Endothelial cell of umbilical vein (primary cell): Measurements from ENCODE around the gene EYS. TPM values are rescaled to one million over a fixed set of nuclear protein-coding genes. Genes with fewer than 3 reads are reported as not detected.

Experiments used
- Bru-seq: library from RNA; stranded (reverse); fragments of 400-500 nt; gene quantifications from one replicate; lab custom pipeline; 2021; lab: Mats Ljungman, UMichigan
- BruChase-seq, 2 experiments: library from RNA; stranded (reverse); fragments of 400-500 nt; gene quantifications; one replicate each; lab custom pipeline; 2021; lab: Mats Ljungman, UMichigan
- BruUV-seq: library from RNA; stranded (reverse); fragments of 400-500 nt; replicated peaks from 2 replicates; lab custom pipeline; 2021; lab: Mats Ljungman, UMichigan
- CTCF ChIA-PET: fragments of 300-600, 350-600 bp; sonication (Branson Sonifier 250); formaldehyde crosslinking; loops from one replicate; lab custom pipeline; 2021; ENCODE audit warnings: antibody characterized with exemption, inconsistent platforms; lab: Charles Lee
- POLR2A ChIA-PET: fragments of 300-600, 350-600 bp; sonication (Branson Sonifier 250); formaldehyde crosslinking; loops from one replicate; lab custom pipeline; 2021; ENCODE audit warnings: antibody characterized with exemption, inconsistent platforms; lab: Charles Lee
- DNase-seq: peaks from one replicate; pipeline ENCODE4 v3.0.0-alpha.2; 2011; ENCODE audit warnings: low read depth, low spot score
- FAIRE-seq: peaks from 2 replicates; lab custom pipeline; 2011; peaks lifted over from hg19 to GRCh38; lab: Jason Lieb, UNC
- H2AFZ ChIP-seq: 2 replicates; pipeline ENCODE4 v1.6.0; 2012; ENCODE audit warnings: low read depth, low read length, control low read depth, inconsistent platforms
- H3K27ac ChIP-seq: 2 replicates; pipeline ENCODE4 v1.5.1; 2011; ENCODE audit warnings: low read depth, mild to moderate bottlenecking, control low read depth, low read length, moderate library complexity; ENCODE audit not compliant: insufficient read depth
- H3K27me3 ChIP-seq, 2 experiments: 2 replicates each; pipeline versions ENCODE4 v1.6.0 to v1.6.1; 2011; ENCODE audit warnings: low read length in 2 of 2, mixed read lengths in 1 of 2; ENCODE audit not compliant: control insufficient read depth in 2 of 2, insufficient read depth in 2 of 2
- H3K36me3 ChIP-seq, 2 experiments: 2 replicates in 1 of 2; 3 replicates in 1 of 2; pipeline ENCODE4 v1.5.1; 2011; ENCODE audit warnings: low read length in 2 of 2, mild to moderate bottlenecking in 1 of 2, moderate library complexity in 1 of 2; ENCODE audit not compliant: control insufficient read depth in 2 of 2, insufficient read depth in 2 of 2; ENCODE audit errors: extremely low read depth in 1 of 2
- H3K4me1 ChIP-seq: 3 replicates; pipeline ENCODE4 v1.5.1; 2011; ENCODE audit warnings: mild to moderate bottlenecking, low read length; ENCODE audit not compliant: control insufficient read depth, insufficient read depth; ENCODE audit errors: extremely low read depth
- H3K4me2 ChIP-seq: 2 replicates; pipeline ENCODE4 v1.6.1; 2011; ENCODE audit warnings: low read length, control low read depth, mixed read lengths; ENCODE audit not compliant: insufficient read depth
- H3K4me3 ChIP-seq, 3 experiments: fragments of 200-600 bp in 1 of 3; sonication (generic), shearing (Covaris generic) in 1 of 3; replicated peaks in 1 of 3; 2 replicates each; pipeline ENCODE4 v1.5.1; 2011 to 2016; ENCODE audit warnings: control low read depth in 3 of 3, low read length in 3 of 3, mild to moderate bottlenecking in 2 of 3, inconsistent platforms in 1 of 3, low read depth in 1 of 3, moderate library complexity in 1 of 3; ENCODE audit not compliant: insufficient read depth in 1 of 3
- H3K79me2 ChIP-seq: 2 replicates; pipeline ENCODE4 v1.6.0; 2012; ENCODE audit warnings: low read length, inconsistent platforms; ENCODE audit not compliant: control insufficient read depth, insufficient read depth
- H3K9ac ChIP-seq: replicated peaks from 2 replicates; pipeline ENCODE3; 2011; ENCODE audit warnings: low read length, control low read depth; ENCODE audit not compliant: insufficient read depth; ENCODE audit errors: extremely low read depth
- H3K9me1 ChIP-seq: replicated peaks from 3 replicates; pipeline ENCODE4 v1.6.0; 2011; ENCODE audit warnings: mild to moderate bottlenecking, low read length; ENCODE audit not compliant: control insufficient read depth, insufficient read depth; ENCODE audit errors: extremely low read depth
- H3K9me3 ChIP-seq: replicated peaks from 2 replicates; pipeline ENCODE4 v1.5.1; 2012; ENCODE audit warnings: low read length, inconsistent platforms; ENCODE audit not compliant: control insufficient read depth, insufficient read depth
- H4K20me1 ChIP-seq: replicated peaks from 2 replicates; pipeline ENCODE3; 2011; ENCODE audit warnings: mild to moderate bottlenecking, low read length; ENCODE audit not compliant: control insufficient read depth, insufficient read depth; ENCODE audit errors: extremely low read depth
- CTCF ChIP-seq, 2 donors: IDR thresholded peaks; 1 replicate in 1 of 2; 2 replicates in 1 of 2; pipeline ENCODE4 v1.5.1; 2011; ENCODE audit warnings: low read length in 2 of 2, mild to moderate bottlenecking in 2 of 2, moderate library complexity in 2 of 2, control low read depth in 1 of 2, inconsistent platforms in 1 of 2, low read depth in 1 of 2; ENCODE audit not compliant: insufficient read depth in 1 of 2; ENCODE audit errors: extremely low read depth in 1 of 2
- EZH2 ChIP-seq: IDR thresholded peaks from 2 replicates; pipeline ENCODE4 v1.6.1; 2012; ENCODE audit warnings: borderline replicate concordance, low read depth, mild to moderate bottlenecking, moderate library complexity, low read length, inconsistent platforms; ENCODE audit not compliant: severe bottlenecking
- FOS ChIP-seq: IDR thresholded peaks from 2 replicates; pipeline ENCODE4 v1.6.1; 2011; ENCODE audit warnings: mild to moderate bottlenecking, low read length, moderate library complexity, borderline replicate concordance; ENCODE audit not compliant: insufficient read depth
- GATA2 ChIP-seq: IDR thresholded peaks from 2 replicates; pipeline ENCODE4 v1.7.0; 2011; ENCODE audit warnings: low read depth, mild to moderate bottlenecking, moderate library complexity, mixed read lengths, low read length; ENCODE audit not compliant: insufficient read length, insufficient read depth
- JUN ChIP-seq: IDR thresholded peaks from 2 replicates; pipeline ENCODE4 v1.6.1; 2011; ENCODE audit warnings: borderline replicate concordance, low read depth; ENCODE audit not compliant: insufficient read length, insufficient read depth
- MAX ChIP-seq: IDR thresholded peaks from 2 replicates; pipeline ENCODE4 v1.6.1; 2011; ENCODE audit not compliant: insufficient read depth, insufficient read length
- MYC ChIP-seq: IDR thresholded peaks from one replicate; pipeline ENCODE4 v1.6.1; 2011; ENCODE audit warnings: mild to moderate bottlenecking, low read depth, low read length
- POLR2A ChIP-seq: IDR thresholded peaks from 2 replicates; pipeline ENCODE4 v1.6.1; 2012; ENCODE audit warnings: low read depth, mild to moderate bottlenecking, control low read depth, low read length
- POLR2AphosphoS5 ChIP-seq: IDR thresholded peaks from 2 replicates; pipeline ENCODE4 v1.6.1; 2012; ENCODE audit warnings: low read depth, mild to moderate bottlenecking, control low read depth, low read length, moderate library complexity; ENCODE audit not compliant: insufficient read depth
- dilution Hi-C: fragments of 300-500 bp; cut with MboI; formaldehyde crosslinking; loops from one replicate; pipeline ENCODE4 v1.15.0; 2019; ENCODE audit warnings: low sequenced_read_pairs; ENCODE audit not compliant: extremely low pct_ligation_motif_present
- intact Hi-C: fragments of 100-400 bp; cut with micrococcal nuclease; formaldehyde crosslinking; loops from one replicate; pipeline ENCODE4 v1.10.0; 2022
- long read RNA-seq: library from polyadenylated mRNA; stranded (forward); transcript quantifications from one replicate; pipeline ENCODE4 v2.0.0, GENCODE V29; 2021
- polyA minus RNA-seq, 3 experiments: library from RNA; depleted of rRNA, polyadenylated mRNA; stranded (reverse); fragments of >200 nt; gene quantifications; 1 replicate in 1 of 3; 2 replicates in 2 of 3; pipeline ENCODE4 v1.2.3, GENCODE V29; 2011
- polyA plus RNA-seq, 4 experiments: library from polyadenylated mRNA; depleted of rRNA in 3 of 4; stranded (reverse) in 3 of 4; unstranded in 1 of 4; fragments of >200 nt; gene quantifications; 2 replicates each; pipeline versions ENCODE4 v1.2.1 to v1.2.3, GENCODE V29; 2011 to 2012; ENCODE audit warnings: missing spikeins in 1 of 4
- total RNA-seq: library from RNA; stranded (reverse); gene quantifications from 2 replicates; pipeline ENCODE4 v1.2.3, GENCODE V29; 2021

The EYS gene
- total RNA-seq, result 0.27 and 0.81 TPM in 2 replicates
- polyA plus RNA-seq, result 0.01 and 0.21 TPM in 2 replicates
- 0.07 TPM in 1 of 2 replicates, not detected in the other for polyA plus RNA-seq (2011; cell fraction: cytosol; rRNA removed)
- polyA plus RNA-seq (2011; cell fraction: nucleus; rRNA removed), result 0.04 and 0.05 TPM in 2 replicates
- 0.03 TPM in 2 replicates for polyA plus RNA-seq (2012)
- 1.5 and 1.6 TPM in 2 replicates for polyA minus RNA-seq
- polyA minus RNA-seq (2011; cell fraction: cytosol; rRNA and poly(A)+ RNA removed), result not detected
- polyA minus RNA-seq (2011; cell fraction: nucleus; rRNA and poly(A)+ RNA removed), result 1.8 and 2.4 TPM in 2 replicates
- percentile 9 among the genes with signal in this experiment for Bru-seq, nascent RNA
- BruChase-seq, experiment 1, labeled RNA remaining after a 6-hour chase, result percentile 21 among the genes with signal in this experiment
- BruChase-seq, experiment 2, labeled RNA remaining after a 2-hour chase, result percentile 16 among the genes with signal in this experiment
- long read RNA-seq, partial matches to known transcripts, result 0 of 3 reads
- long read RNA-seq, other reads (novel, unspliced or antisense), result 3 of 3 reads

DNA sequence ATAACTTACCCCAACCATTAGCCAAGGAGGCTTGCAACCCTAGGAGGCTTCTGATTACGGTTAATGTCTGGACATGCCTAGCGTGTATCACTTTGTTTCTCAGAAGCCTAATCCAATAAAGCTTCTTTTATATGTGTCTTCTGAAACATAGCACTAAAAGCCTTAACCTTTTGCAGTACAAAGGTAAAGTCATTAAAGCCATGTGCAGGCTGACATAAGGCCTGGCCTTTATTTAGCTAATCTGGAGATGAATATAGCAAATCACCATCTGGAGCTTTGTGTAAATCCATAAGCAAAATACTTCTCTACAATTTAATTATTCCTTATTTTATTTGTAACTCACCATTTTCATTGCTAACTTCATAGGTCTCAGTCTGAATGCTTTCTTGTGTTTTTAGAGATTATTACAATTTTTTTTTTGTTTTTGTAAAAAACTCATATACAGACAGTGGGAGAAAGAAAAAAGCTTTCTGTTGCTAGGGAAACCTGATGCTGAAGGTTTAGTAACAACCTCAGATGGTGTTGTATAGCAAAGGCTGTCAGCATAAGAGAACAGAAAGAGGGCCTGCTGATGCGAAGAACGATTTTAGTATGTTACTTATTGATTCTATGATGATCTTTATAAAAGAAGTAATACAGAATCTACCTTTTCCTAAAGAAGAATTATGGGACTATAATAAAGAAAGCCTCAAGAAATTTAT, at the start of gene EYS:
TSS of gene EYS (minus strand) at position 101 of the 701 bp plus-strand sequence. CDS start 211,816 bp downstream, outside the sequence.
- H3K79me2 ChIP-seq, result no peaks in the 10 kb centered on the region
- no peak within 1 kb of the TSS for H2AFZ ChIP-seq
- no peaks in the 10 kb centered on the region for H4K20me1 ChIP-seq
- POLR2A ChIA-PET, result no interaction called here
- no peak for DNase-seq
- intact Hi-C loops (no loop called here), dilution Hi-C loops (no loop called here)
- BruUV-seq, result no TSS peak
- H3K4me1 ChIP-seq, result no peaks in the 10 kb centered on the region
- no peak within 1 kb of the TSS for H3K4me2 ChIP-seq
- no peaks in the 10 kb centered on the region for H3K27me3 ChIP-seq
- CTCF ChIA-PET, result no interaction called here
- no peaks in the 10 kb centered on the region for H3K9me3 ChIP-seq
- H3K9ac ChIP-seq, result no peak within 1 kb of the TSS
- H3K36me3 ChIP-seq, result no peaks in the 10 kb centered on the region
- no peak within 1 kb of the TSS for H3K4me3 ChIP-seq
- no peaks in the 10 kb centered on the region for H3K9me1 ChIP-seq
- no peak for TF ChIP-seq GATA2
- TF ChIP-seq FOS, result no peak
- TF ChIP-seq JUN, result no peak
- TF ChIP-seq EZH2, result no peak
- no peak for TF ChIP-seq POLR2A
- no peak for TF ChIP-seq MYC
- TF ChIP-seq CTCF (IDR thresholded peaks at IDR 0.05; ENCODE audit: extremely low read depth in 1 of 2, insufficient read depth in 1 of 2, low read depth in 1 of 2, low read length in 2 of 2), result no peak
- no peak for TF ChIP-seq POLR2AphosphoS5
- TF ChIP-seq MAX, result no peak
- H3K27ac ChIP-seq, result no peak within 1 kb of the TSS
- no peak for FAIRE-seq
